ENCODE measurements around the gene IGFALS. TPM values are rescaled to one million over a fixed set of nuclear protein-coding genes. Genes with fewer than 3 reads are reported as not detected.

IGFALS gene
- total and polyA plus RNA-seq, 7 donors, result 0.12 to 0.38 (median 0.18) TPM; not detected in 3

DNA sequence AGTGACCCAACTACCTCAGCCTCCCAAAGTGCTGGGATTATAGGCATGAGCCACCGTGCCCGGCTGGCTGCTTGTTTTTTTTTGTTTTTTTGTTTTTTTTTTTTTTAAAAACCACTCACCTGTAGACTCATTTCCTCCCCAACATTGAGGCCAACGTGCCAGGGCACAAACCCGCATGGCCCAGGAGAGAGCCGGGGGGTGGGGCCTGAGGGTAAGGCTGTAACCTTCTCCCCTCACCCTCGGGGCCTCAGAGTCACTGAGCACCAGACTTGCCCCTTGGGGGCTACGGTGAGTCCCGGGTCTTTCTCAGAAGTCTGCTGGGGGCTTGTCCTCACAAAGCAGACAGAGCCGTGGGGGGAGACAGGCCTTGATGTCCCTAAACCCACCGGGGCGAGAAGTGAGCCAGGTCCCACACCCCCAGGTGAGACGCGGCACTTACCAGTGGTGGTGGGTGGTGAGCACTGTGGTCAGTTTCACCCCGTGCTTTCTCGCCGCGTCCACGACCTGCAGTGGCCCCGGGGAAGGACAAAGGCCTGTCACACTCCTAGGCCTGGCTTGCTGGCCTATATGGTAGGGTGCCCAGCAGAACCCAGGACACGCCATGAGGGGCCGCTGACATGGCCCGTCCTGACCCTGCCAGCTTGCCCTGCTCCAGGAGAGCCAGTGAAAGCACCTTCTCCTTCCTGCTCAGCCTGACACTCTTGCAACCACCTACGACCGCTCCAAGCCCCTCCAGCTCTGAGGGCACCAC is 28.5 kb upstream of the IGFALS start:
- peaks cover 22% of the 10 kb centered on the region for H3K4me1 ChIP-seq
- TF ChIP-seq, protein P1, sequence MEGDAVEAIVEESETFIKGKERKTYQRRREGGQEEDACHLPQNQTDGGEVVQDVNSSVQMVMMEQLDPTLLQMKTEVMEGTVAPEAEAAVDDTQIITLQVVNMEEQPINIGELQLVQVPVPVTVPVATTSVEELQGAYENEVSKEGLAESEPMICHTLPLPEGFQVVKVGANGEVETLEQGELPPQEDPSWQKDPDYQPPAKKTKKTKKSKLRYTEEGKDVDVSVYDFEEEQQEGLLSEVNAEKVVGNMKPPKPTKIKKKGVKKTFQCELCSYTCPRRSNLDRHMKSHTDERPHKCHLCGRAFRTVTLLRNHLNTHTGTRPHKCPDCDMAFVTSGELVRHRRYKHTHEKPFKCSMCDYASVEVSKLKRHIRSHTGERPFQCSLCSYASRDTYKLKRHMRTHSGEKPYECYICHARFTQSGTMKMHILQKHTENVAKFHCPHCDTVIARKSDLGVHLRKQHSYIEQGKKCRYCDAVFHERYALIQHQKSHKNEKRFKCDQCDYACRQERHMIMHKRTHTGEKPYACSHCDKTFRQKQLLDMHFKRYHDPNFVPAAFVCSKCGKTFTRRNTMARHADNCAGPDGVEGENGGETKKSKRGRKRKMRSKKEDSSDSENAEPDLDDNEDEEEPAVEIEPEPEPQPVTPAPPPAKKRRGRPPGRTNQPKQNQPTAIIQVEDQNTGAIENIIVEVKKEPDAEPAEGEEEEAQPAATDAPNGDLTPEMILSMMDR (IDR thresholded peaks at IDR 0.05), result no peak
- peaks cover 0 to 57% of the 10 kb centered on the region in 2 donors for H3K36me3 ChIP-seq (ENCODE audit: insufficient read depth in 1 of 2, low read depth in 1 of 2)

DNA sequence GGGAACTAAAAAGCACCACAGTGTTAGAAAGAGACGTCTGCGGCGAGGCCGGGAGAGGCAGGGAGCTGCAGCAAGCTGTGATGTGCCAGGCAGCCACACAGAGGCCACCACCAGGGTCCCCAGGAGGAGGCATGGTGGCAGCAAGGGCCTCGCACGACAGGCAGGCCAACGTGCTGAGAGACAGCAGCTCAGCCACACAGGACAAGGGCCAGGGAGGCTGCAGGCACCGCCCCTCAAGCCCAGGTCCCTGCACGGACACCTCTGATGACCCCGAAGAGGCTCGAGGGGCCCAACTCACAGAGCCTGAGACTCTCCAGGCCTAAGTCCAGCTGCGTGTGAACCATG is 27.4 kb upstream of the IGFALS start:
- no peak for ATAC-seq
- H3K4me3 ChIP-seq, result no peak overlapping the region
- 85 to 89% (median 87%) methylated on average over 12 of the region's 12 CpGs for WGBS, 3 donors

More for the DNA sequence above, 28.5 kb upstream of the IGFALS start:
- H3K4me3 ChIP-seq, result no peak overlapping the region
- WGBS, 3 donors, result 89 to 96% (median 91%) methylated on average over 16 to 24 of the region's 24 CpGs
- ATAC-seq (no peak), DNase-seq (no peak)
- H3K9me3 ChIP-seq, result no peaks in the 10 kb centered on the region
- intact Hi-C loops (cut with DNase I), result no loop called here
- no peak overlapping the region for H3K27ac ChIP-seq
- no peaks in the 10 kb centered on the region for H3K27me3 ChIP-seq (ENCODE audit: insufficient read depth in 3 of 3, low read length in 2 of 3)

DNA sequence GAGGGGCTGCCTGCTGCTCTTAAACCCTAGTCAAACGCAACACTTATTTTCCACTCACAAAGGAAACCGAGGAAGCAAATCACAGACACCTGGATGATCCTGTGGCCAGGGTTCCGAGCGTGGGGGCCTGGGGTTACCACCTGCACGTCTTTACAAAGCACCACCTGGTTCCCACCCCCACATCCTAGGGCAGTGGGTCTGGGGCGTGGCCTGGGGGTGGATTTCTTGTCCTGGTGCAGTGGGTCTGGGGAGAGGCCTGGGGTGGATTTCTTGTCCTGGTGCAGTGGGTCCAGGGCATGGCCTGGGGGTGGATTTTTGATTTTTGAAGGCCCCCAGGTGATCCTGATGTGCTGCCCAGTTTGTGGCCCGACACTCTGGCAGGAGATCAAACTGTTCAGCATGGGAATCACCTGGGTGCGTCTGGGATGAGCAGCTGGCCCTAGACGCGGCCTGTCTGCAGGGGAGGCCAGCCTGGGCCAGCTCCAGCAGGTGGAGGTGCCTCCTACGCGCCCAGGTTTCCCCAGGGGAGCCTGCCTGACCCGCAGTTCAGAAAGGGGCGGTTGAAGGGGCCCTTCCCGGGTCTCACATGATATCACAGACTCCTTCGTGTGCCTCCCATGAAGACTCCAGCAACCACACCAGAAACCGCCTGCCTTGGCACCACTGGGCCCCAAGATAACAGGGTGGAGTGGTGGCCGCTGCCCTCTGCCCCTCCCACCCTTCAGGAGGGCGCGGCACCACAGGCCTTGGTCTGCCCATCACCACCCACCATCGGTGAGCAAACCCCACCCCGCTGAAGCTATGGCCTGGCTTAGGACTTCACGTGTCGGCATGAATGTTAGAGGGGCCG is 26.8 kb upstream of the IGFALS start:
- no peak overlapping the region for H3K4me3 ChIP-seq
- 87 to 92% (median 90%) methylated on average over 22 to 25 of the region's 25 CpGs for WGBS, 3 donors
- DNase-seq (no peak), ATAC-seq (no peak)
- TF ChIP-seq, protein P1 (IDR thresholded peaks at IDR 0.05), result no peak
- H3K36me3 ChIP-seq (ENCODE audit: insufficient read depth in 1 of 2, low read depth in 1 of 2), result peaks cover 0 to 72% of the 10 kb centered on the region in 2 donors
- no peaks in the 10 kb centered on the region for H3K9me3 ChIP-seq
- no peaks in the 10 kb centered on the region for H3K27me3 ChIP-seq (ENCODE audit: insufficient read depth in 3 of 3, low read length in 2 of 3)
- intact Hi-C loops (cut with DNase I), result no loop called here
- no peak overlapping the region for H3K27ac ChIP-seq
- peaks cover 17% of the 10 kb centered on the region for H3K4me1 ChIP-seq

More for the DNA sequence above, 27.4 kb upstream of the IGFALS start:
- H3K27ac ChIP-seq, result no peak overlapping the region
- intact Hi-C loops (cut with DNase I), result no loop called here
- H3K36me3 ChIP-seq (ENCODE audit: insufficient read depth in 1 of 2, low read depth in 1 of 2), result peaks cover 0 to 67% of the 10 kb centered on the region in 2 donors
- DNase-seq, result no peak
- peaks cover 22% of the 10 kb centered on the region for H3K4me1 ChIP-seq
- no peaks in the 10 kb centered on the region for H3K9me3 ChIP-seq
- no peaks in the 10 kb centered on the region for H3K27me3 ChIP-seq (ENCODE audit: insufficient read depth in 3 of 3, low read length in 2 of 3)
- TF ChIP-seq, protein P1 (IDR thresholded peaks at IDR 0.05), result no peak

DNA sequence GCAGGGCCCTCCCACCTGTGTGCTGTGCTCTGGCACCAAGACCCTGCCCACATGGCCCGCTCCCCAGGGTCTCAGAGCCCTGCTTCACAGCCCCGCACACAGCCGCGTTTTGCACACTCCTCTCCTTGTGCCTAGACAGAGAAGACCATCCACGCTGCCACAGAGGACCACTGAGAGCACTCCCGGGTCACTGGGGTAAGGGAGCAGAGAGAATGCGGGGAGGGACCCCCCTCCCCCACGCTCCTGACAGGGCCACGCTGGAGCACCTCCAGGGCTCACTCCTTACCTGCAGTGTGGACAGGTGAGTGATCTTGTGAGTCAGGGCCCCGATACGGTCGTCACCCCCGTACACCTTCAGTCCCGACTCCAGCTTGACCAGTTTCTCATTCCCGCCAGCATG is 26.1 kb upstream of the IGFALS start:
- Histone ChIP-seq H3K27ac (no peak overlapping the region), H3K36me3 (ENCODE audit: insufficient read depth in 1 of 2, low read depth in 1 of 2) (peaks cover 0 to 77% of the 10 kb centered on the region in 2 donors), H3K9me3 (no peaks in the 10 kb centered on the region), H3K4me1 (peaks cover 10% of the 10 kb centered on the region), H3K4me3 (no peak overlapping the region), H3K27me3 (ENCODE audit: insufficient read depth in 3 of 3, low read length in 2 of 3) (no peaks in the 10 kb centered on the region)
- 93 to 95% (median 95%) methylated on average over 15 of the region's 15 CpGs for WGBS, 3 donors
- no peak for DNase-seq
- TF ChIP-seq, protein P1 (IDR thresholded peaks at IDR 0.05), result no peak
- intact Hi-C loops (cut with DNase I), result no loop called here
- no peak for ATAC-seq
